ENCODE results near the gene TGFB1I1.
A peak's percentile ranks its signal among the peaks of the same experiment; 100 is the strongest.

TGFB1I1 gene

DNA sequence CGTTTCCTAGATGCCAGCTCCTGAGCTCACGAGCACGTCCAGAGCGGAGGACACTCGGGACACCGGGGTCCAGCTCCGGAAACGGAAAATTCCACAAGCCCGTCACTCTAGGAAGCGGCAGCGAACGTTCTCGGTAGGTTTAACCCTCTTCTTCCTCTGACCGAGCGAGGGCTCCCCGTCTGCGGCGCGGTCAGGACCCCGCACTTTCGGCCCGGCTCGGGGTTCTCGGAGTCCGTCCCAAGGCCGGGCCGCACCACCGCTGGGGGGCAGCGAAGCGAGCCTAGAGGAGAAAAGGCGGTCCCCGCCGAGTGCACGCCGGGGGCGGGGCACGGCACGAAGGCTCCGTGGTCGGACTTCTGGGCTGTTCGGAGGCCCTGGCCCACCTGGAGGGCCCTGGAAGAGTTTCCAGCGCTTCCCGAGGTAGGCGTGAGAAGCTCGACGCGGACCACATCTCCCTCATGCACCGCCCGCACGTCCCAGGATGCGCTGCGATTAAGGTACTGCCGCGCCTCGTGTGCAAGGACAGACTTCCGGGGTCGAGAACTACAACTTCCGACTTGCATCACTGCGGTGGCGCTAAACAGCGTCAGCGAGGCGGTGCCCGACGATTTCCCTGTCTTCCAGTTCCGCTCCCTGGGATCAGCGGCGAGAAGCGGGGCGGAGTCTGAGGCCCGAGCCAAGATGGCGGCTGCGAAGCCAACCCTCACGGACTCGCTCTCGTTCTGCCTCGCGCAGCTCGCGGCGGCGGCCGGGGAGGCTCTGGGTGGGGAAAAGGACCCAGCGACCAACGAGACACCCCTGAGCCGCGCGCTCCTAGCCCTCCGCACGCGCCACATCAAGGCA, 12.9 kb upstream of the TGFB1I1 start, which contains the start of gene ARMC5:
ARMC5 (plus strand) TSS at position 658 of the 843 bp plus-strand sequence; CDS start at position 682, 24 bp downstream.
- ATAC-seq (ENCODE audit: low read depth) (peak; percentile 71), DNase-seq (ENCODE audit: low spot score in 2 of 2) (peak; percentile 80 to 95)
- peaks cover 24% of the 10 kb centered on the region for H3K4me1 Mint-ChIP-seq
- H3K36me3 Mint-ChIP-seq: peaks cover 8% of the 10 kb centered on the region
- H3K27ac Mint-ChIP-seq: peak within 1 kb of the TSS; percentile 94
- peak within 1 kb of the TSS; percentile 86 for H3K4me3 Mint-ChIP-seq
- no peaks in the 10 kb centered on the region for H3K27me3 Mint-ChIP-seq
- no peaks in the 10 kb centered on the region for H3K9me3 Mint-ChIP-seq

DNA sequence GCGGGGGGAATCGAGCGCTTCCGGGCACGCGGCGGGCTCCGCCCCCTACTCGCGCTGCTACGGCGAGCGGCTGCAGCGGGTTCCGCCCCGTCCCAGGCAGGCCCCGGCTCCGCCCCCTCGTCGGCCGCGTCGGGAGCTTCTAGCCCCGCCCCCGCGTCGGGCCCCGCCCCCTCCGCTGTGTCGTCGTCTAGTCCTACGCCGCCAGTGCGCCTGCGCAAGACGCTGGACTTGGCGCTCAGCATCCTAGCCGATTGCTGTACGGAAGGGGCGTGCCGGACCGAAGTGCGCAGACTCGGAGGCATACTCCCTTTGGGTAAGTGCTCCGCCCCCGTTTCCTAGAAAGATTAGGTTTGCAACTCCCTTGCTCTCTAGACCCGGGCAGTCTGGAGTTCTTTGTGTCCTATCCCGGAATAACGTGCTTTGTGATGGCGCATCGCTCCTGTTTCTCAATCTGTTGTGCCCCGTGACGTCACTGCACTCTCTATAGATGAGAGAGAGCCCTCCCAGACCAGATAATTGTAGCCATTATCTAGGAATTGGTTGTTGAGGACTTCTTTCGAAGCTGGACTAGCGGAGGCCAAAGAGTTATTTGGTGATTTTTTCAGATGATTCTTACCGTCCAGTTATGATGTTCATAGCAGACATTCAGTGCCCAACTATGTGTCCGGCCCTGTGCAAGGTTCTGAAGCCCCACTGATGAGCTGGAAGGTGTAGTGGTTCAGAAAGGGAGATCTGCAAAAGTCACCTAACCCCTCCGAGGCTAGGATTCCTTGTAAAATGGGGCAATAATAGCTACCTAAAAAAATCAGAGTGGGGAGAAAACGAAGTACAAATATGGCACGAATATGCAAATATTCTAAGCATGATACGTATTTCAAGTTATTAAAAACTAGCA, 12.0 kb upstream of the TGFB1I1 start:
- H3K4me1 Mint-ChIP-seq: peaks cover 23% of the 10 kb centered on the region
- peak overlapping the region; percentile 86 for H3K4me3 Mint-ChIP-seq
- DNase-seq (ENCODE audit: low spot score in 2 of 2) (peak; percentile 99), ATAC-seq (ENCODE audit: low read depth) (peak; percentile 75)
- peaks cover 12% of the 10 kb centered on the region for H3K36me3 Mint-ChIP-seq
- no peaks in the 10 kb centered on the region for H3K9me3 Mint-ChIP-seq
- H3K27me3 Mint-ChIP-seq: no peaks in the 10 kb centered on the region
- peak overlapping the region; percentile 94 for H3K27ac Mint-ChIP-seq

DNA sequence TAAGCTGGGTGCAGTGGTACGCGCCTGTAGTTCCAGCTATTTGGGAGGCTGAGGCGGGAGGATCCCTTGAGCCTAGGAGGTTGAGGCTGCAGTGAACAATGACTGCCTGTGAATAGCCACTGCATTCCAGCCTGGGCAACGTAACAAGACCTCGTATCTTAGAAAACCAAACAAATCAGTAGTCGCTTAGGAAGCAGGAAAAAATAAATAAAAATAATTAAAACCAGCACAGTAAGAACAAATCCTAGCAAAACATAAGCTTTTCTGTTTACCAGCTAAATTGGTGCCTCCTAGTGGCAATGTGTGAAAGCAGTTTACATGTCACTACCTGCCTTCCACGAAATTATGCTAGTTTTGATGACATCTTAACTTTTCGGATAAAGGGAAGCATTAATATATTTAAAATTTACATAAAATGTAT, 11.4 kb upstream of the TGFB1I1 start:
- Mint-ChIP-seq H3K4me1 (peaks cover 18% of the 10 kb centered on the region), H3K27me3 (no peaks in the 10 kb centered on the region), H3K36me3 (peaks cover 17% of the 10 kb centered on the region), H3K4me3 (peak overlapping the region; percentile 86), H3K9me3 (no peaks in the 10 kb centered on the region), H3K27ac (peak overlapping the region; percentile 78)
- ATAC-seq (ENCODE audit: low read depth) (no peak), DNase-seq (ENCODE audit: low spot score in 2 of 2) (no peak)

DNA sequence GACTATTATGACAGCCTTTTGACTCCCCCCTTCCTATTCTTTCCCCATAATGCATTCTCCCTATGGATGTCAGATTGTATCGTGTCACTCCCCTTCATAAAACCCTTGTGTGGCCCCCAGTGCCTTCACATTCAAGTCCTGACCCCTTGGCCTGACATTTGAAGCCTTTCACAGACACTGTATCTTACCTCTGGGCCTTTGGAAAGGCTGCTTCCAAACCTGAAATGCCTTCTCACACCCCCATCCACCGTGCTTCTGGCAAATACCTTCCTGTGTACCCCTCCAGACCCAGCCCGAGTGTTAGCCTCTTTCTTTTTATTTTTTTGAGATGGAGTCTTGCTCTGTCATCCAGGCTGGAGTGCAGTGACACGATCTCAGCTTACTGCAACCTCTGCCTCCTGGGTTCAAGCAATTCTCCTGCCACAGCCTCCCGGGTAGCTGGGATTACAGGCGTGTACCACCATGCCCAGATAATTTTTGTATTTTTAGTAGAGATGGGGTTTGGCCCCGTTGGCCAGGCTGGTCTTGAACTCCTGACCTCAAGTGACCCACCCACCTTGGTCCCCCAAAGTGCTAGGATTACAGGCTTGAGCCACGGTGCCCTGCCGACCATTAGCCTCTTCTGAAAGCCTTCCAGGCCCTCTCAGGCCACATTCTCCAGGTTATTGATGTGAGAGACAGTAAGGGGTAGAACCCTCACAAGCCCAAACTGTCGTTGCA, 10.6 kb upstream of the TGFB1I1 start:
- peak overlapping the region; percentile 78 for H3K27ac Mint-ChIP-seq
- no peaks in the 10 kb centered on the region for H3K27me3 Mint-ChIP-seq
- H3K4me1 Mint-ChIP-seq: peaks cover 16% of the 10 kb centered on the region
- no peak overlapping the region for H3K4me3 Mint-ChIP-seq
- H3K36me3 Mint-ChIP-seq: peaks cover 22% of the 10 kb centered on the region
- H3K9me3 Mint-ChIP-seq: no peaks in the 10 kb centered on the region
- DNase-seq (ENCODE audit: low spot score in 2 of 2): no peak
- ATAC-seq (ENCODE audit: low read depth): no peak

DNA sequence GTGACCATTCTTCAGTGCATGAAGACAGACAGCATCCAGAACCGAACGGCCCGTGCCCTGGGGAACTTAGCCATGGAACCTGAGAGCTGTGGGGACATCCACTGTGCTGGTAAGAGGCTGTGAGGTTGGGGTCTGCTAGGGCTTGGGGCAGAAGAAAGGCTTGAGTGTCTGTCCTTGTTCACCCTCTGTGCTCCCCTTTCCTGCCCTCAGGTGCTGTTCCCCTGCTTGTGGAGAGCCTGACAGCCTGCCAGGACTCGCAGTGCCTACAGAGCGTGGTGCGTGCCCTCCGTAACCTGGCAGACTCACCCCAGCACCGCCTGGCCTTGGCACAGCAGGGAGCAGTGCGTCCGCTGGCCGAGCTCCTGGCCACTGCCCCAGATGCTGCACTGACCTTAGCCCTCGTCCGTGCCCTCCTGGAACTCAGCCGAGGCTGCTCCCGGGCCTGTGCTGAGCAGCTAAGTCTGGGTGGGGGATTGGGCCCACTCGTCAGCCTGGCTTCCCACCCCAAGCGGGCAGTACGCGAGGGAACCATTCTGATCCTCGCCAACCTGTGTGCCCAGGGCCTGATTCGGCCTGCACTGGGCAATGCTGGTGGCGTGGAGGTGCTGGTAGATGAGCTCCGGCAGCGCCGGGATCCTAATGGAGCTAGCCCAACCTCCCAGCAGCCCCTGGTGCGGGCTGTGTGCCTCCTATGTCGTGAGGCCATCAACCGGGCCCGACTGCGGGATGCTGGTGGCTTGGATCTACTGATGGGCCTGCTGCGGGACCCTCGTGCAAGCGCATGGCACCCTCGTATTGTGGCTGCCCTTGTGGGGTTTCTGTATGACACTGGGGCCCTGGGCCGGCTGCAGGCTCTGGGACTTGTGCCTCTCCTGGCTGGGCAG, 9.8 kb upstream of the TGFB1I1 start:
- no peak for ATAC-seq (ENCODE audit: low read depth)
- Mint-ChIP-seq H3K27me3 (no peaks in the 10 kb centered on the region), H3K9me3 (no peaks in the 10 kb centered on the region), H3K4me3 (no peak overlapping the region), H3K36me3 (peaks cover 25% of the 10 kb centered on the region), H3K27ac (no peak overlapping the region), H3K4me1 (peaks cover 21% of the 10 kb centered on the region)
- no peak for DNase-seq (ENCODE audit: low spot score in 2 of 2)

DNA sequence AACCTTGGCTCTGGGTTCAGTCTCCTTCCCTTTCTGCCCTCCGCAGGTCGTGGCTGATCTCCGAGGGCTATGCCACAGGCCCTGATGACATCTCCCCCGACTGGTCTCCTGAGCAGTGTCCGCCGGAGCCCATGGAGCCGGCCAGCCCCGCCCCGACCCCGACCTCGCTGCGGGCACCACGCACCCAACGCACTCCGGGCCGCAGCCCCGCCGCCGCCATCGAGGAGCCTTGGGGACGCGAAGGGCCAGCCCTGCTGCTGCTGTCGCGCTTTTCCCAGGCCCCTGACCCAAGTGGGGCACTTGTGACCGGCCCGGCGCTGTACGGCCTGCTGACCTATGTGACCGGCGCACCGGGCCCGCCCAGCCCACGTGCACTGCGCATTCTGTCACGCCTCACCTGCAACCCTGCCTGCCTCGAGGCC, 7.6 kb upstream of the TGFB1I1 start:
- H3K27me3 Mint-ChIP-seq: no peaks in the 10 kb centered on the region
- DNase-seq (ENCODE audit: low spot score in 2 of 2) (no peak), ATAC-seq (ENCODE audit: low read depth) (no peak)
- H3K4me3 Mint-ChIP-seq: no peak overlapping the region
- H3K4me1 Mint-ChIP-seq: peaks cover 24% of the 10 kb centered on the region
- H3K9me3 Mint-ChIP-seq: no peaks in the 10 kb centered on the region
- H3K36me3 Mint-ChIP-seq: peaks cover 25% of the 10 kb centered on the region
- H3K27ac Mint-ChIP-seq: no peak overlapping the region

DNA sequence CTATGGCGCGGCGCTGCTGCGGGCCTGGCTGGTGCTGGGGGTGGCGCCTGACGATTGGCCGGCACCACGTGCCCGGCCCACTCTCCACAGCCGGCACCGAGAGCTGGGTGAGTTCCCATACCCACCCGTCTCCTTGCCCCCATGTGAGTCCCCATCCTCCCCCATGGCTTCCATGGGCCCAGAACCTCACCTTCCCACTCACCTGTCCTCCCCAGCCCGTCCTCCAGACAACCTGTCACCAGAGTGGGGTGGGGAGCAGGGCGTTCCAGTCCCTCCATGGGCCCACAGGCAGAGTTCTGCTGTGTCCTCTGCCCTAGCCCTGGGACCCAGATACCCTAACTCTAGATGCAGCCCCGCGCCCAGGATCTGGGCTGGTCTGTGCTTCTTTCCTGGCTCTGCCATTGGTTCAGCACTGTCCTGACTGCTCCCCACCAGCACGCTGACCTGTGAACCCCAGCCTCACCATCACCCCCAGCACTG, 7.1 kb upstream of the TGFB1I1 start:
- Mint-ChIP-seq H3K9me3 (no peaks in the 10 kb centered on the region), H3K27ac (no peak overlapping the region), H3K4me1 (peaks cover 24% of the 10 kb centered on the region), H3K36me3 (peaks cover 25% of the 10 kb centered on the region), H3K4me3 (no peak overlapping the region), H3K27me3 (no peaks in the 10 kb centered on the region)
- ATAC-seq (ENCODE audit: low read depth) (no peak), DNase-seq (ENCODE audit: low spot score in 2 of 2) (no peak)

DNA sequence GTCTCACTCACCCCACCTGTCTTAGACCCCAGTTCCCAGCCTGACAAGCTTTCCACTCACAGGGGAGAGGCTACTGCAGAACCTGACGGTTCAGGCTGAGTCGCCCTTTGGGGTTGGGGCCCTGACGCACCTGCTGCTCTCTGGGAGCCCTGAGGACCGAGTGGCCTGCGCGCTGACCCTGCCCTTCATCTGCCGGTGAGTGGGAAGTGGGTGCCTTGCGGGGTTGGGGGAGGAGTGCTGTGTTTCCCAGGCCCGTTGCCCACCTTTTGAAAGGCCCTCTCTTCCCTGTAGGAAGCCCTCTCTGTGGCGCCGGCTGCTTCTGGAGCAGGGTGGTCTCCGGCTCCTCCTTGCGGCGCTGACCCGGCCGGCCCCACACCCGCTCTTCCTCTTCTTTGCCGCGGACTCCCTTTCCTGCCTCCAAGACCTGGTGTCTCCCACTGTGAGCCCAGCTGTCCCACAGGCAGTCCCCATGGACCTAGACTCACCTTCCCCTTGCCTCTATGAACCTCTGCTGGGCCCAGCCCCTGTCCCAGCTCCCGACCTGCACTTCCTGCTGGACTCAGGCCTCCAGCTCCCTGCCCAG, 6.1 kb upstream of the TGFB1I1 start:
- ATAC-seq (ENCODE audit: low read depth) (no peak), DNase-seq (ENCODE audit: low spot score in 2 of 2) (no peak)
- peaks cover 18% of the 10 kb centered on the region for H3K4me1 Mint-ChIP-seq
- no peaks in the 10 kb centered on the region for H3K9me3 Mint-ChIP-seq
- peaks cover 25% of the 10 kb centered on the region for H3K36me3 Mint-ChIP-seq
- no peak overlapping the region for H3K27ac Mint-ChIP-seq
- H3K4me3 Mint-ChIP-seq: no peak overlapping the region
- H3K27me3 Mint-ChIP-seq: no peaks in the 10 kb centered on the region

DNA sequence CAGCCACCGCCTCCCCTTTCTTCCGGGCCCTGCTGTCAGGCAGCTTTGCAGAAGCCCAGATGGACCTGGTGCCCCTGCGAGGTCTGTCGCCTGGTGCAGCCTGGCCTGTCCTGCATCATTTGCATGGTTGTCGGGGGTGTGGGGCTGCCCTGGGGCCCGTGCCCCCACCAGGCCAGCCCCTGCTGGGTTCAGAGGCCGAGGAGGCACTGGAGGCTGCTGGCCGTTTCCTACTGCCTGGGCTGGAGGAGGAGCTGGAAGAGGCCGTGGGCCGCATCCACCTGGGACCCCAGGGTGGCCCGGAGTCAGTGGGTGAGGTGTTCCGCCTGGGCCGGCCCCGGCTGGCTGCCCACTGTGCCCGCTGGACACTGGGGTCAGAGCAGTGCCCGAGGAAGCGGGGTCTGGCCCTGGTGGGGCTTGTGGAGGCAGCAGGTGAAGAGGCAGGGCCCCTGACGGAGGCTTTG, 5.5 kb upstream of the TGFB1I1 start:
- peaks cover 19% of the 10 kb centered on the region for H3K4me1 Mint-ChIP-seq
- H3K9me3 Mint-ChIP-seq: no peaks in the 10 kb centered on the region
- H3K4me3 Mint-ChIP-seq: no peak overlapping the region
- peak overlapping the region; percentile 62 for H3K27ac Mint-ChIP-seq
- H3K27me3 Mint-ChIP-seq: no peaks in the 10 kb centered on the region
- peaks cover 25% of the 10 kb centered on the region for H3K36me3 Mint-ChIP-seq
- DNase-seq (ENCODE audit: low spot score in 2 of 2) (no peak), ATAC-seq (ENCODE audit: low read depth) (no peak)

DNA sequence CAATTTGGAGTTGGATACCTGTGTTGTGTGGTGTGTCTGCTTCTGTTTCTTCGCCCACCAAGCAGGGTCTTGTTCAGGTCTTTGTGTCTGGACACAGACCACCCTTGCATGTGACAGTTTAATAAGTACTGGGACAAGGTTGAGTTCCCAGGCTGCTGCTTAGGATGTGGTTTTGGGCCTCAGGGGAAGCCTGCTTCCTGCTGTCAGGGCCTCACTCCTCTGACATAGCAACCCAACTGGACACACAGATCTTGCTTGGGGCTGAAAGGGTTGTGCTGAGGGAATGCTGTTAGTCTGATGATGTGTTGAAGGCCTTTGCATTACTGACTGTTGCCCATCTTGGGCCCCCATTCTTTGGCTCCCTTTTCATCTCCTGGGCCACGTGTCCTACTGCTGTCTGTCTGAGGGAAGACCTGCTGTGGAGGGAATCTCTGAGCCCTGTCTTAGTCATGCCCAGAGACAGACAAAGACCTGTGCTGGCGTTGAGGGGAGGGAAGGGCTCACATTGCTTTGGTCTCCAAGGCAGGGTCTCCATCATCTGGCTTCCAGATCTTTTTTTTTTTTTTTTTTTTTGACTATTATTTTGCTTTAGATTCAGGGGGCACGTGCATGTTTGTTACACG, 4.7 kb upstream of the TGFB1I1 start:
- Mint-ChIP-seq H3K36me3 (peaks cover 25% of the 10 kb centered on the region), H3K9me3 (no peaks in the 10 kb centered on the region)

DNA sequence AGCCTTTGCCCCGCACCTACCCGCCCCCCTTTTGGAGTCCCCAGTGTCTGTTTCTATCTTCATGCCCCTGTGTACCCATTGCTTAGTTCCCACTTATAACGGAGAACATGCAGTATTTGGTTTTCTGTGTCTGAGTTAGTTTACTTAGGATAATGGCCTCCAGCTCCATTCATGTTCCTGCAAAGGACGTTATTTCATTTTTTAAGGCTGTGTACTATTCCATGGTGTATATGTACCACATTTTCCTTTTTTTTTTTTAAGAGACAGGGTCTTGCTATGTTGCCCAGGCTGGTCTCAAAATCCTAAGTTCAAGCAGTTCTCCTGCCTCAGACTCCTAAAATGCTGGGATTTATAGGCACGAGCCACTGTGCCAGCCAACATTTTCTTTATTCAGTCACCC, 4.1 kb upstream of the TGFB1I1 start:
- peaks cover 24% of the 10 kb centered on the region for H3K4me1 Mint-ChIP-seq
- no peak overlapping the region for H3K4me3 Mint-ChIP-seq
- H3K27ac Mint-ChIP-seq: no peak overlapping the region

More for the DNA sequence above, 4.7 kb upstream of the TGFB1I1 start:
- Mint-ChIP-seq H3K4me1 (peaks cover 24% of the 10 kb centered on the region), H3K27me3 (peaks cover 2% of the 10 kb centered on the region), H3K27ac (peak overlapping the region; percentile 62), H3K4me3 (no peak overlapping the region)
- ATAC-seq (ENCODE audit: low read depth): peak; percentile 63
- DNase-seq (ENCODE audit: low spot score in 2 of 2): no peak

DNA sequence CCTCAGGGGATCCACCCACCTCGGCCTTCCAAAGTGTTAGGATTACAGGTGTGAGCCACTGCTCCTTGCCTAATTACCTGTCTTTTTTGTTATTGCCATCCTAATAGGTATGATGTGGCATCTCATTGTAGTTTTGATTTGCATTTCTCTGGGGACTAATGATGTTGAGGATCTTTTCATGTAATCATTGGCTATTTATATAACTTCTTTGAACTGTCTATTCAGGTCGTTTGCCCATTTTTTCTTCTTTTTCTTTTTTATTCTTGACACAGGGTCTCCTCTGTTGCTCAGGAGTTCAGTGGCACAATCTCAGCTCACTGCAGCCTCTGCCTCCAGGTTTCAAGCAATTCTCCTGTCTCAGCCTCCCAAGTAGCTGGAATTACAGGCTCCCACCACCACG, 1.3 kb upstream of the TGFB1I1 start:
- peaks cover 2% of the 10 kb centered on the region for H3K27me3 Mint-ChIP-seq
- no peaks in the 10 kb centered on the region for H3K9me3 Mint-ChIP-seq
- H3K4me3 Mint-ChIP-seq: no peak overlapping the region
- H3K27ac Mint-ChIP-seq: no peak overlapping the region
- peaks cover 24% of the 10 kb centered on the region for H3K4me1 Mint-ChIP-seq
- ATAC-seq (ENCODE audit: low read depth) (no peak), DNase-seq (ENCODE audit: low spot score in 2 of 2) (no peak)
- H3K36me3 Mint-ChIP-seq: peaks cover 7% of the 10 kb centered on the region

More for the DNA sequence above, 4.1 kb upstream of the TGFB1I1 start:
- Mint-ChIP-seq H3K9me3 (no peaks in the 10 kb centered on the region), H3K27me3 (peaks cover 2% of the 10 kb centered on the region), H3K36me3 (peaks cover 22% of the 10 kb centered on the region)
- no peak for DNase-seq (ENCODE audit: low spot score in 2 of 2)
- no peak for ATAC-seq (ENCODE audit: low read depth)
